K562 (cell line): ENCODE data around the gene VIPR2. TPM values are rescaled to one million over a fixed set of nuclear protein-coding genes. Genes with fewer than 3 reads are reported as not detected.

Experiments used
- ADNP ChIP-seq: fragments of 200-800 bp; sonication (Bioruptor generic); IDR thresholded peaks from 2 replicates; pipeline ENCODE4 v1.6.1; 2016; ENCODE audit warnings: missing genetic modification characterization, missing compliant biosample characterization
- E2F6 ChIP-seq, 2 experiments: IDR thresholded peaks; 2 replicates each; pipeline ENCODE4 v1.6.1; 2011; ENCODE audit warnings: borderline replicate concordance in 1 of 2, control low read depth in 1 of 2, low read depth in 1 of 2, low read length in 1 of 2, mild to moderate bottlenecking in 1 of 2, mixed read lengths in 1 of 2, moderate library complexity in 1 of 2; ENCODE audit not compliant: insufficient read depth in 1 of 2, insufficient read length in 1 of 2, poor library complexity in 1 of 2, severe bottlenecking in 1 of 2; ENCODE audit errors: extremely low read depth in 1 of 2
- ETV1 ChIP-seq: fragments of 450-650 bp; conservative IDR thresholded peaks from 2 replicates; pipeline ENCODE4 v1.6.1; 2016; ENCODE audit warnings: missing genetic modification characterization, control low read depth, low read depth, missing compliant biosample characterization
- L3MBTL2 ChIP-seq: fragments of 450-650 bp; IDR thresholded peaks from 2 replicates; pipeline ENCODE4 v1.6.1; 2016; ENCODE audit warnings: mild to moderate bottlenecking, moderate library complexity
- NFYB ChIP-seq: IDR thresholded peaks from 2 replicates; pipeline ENCODE4 v1.6.1; 2011; ENCODE audit warnings: mild to moderate bottlenecking, moderate library complexity; ENCODE audit not compliant: insufficient read length; ENCODE audit errors: extremely low read depth
- NR2C2 ChIP-seq, 2 experiments: fragments of 200-800 bp in 1 of 2; sonication (Bioruptor generic) in 1 of 2; sonication (generic) in 1 of 2; formaldehyde crosslinking in 1 of 2; IDR thresholded peaks; 2 replicates each; pipeline versions ENCODE4 v1.6.1 to v1.8.0; 2016 to 2022; ENCODE audit warnings: mild to moderate bottlenecking in 1 of 2, missing compliant biosample characterization in 1 of 2, missing genetic modification characterization in 1 of 2, missing genetic modification reagents in 1 of 2
- PHF8 ChIP-seq: fragments of 200-600 bp; sonication (generic); IDR thresholded peaks from 2 replicates; pipeline ENCODE4 v1.6.1; 2012; ENCODE audit warnings: mixed run types, mild to moderate bottlenecking, inconsistent platforms, low read length, moderate library complexity, borderline replicate concordance
- PTTG1 ChIP-seq: fragments of 450-650 bp; IDR thresholded peaks from 2 replicates; pipeline ENCODE4 v1.6.1; 2016; ENCODE audit warnings: low read depth, mild to moderate bottlenecking, missing genetic modification characterization, missing compliant biosample characterization
- SMAD4 ChIP-seq: fragments of 250-450 bp; sonication (Bioruptor Pico); conservative IDR thresholded peaks from 2 replicates; pipeline ENCODE4 v1.8.0; 2021; ENCODE audit warnings: inconsistent platforms, mild to moderate bottlenecking, moderate library complexity
- SRSF9 ChIP-seq: fragments of 200-400 bp; formaldehyde crosslinking; IDR thresholded peaks from 2 replicates; pipeline ENCODE4 v1.6.1; 2017; ENCODE audit warnings: low read depth, low read length, borderline replicate concordance
- polyA plus RNA-seq, 8 experiments: library from polyadenylated mRNA; depleted of rRNA in 4 of 8; stranded (reverse) in 5 of 8; unstranded in 3 of 8; fragments of >200 nt; fragmentation: Nextera tagmentation in 2 of 8; fragmentation: Illumina TruSeq in 1 of 8; extraction: Ambion mirVana in 2 of 8; extraction: Trizol in 1 of 8; gene quantifications; 2 replicates each; pipeline versions ENCODE4 v1.2.1 to v1.2.3, GENCODE V29; 2011 to 2014; ENCODE audit warnings: inconsistent platforms in 1 of 8, missing spikeins in 1 of 8
- total RNA-seq, 7 experiments: library from RNA; depleted of rRNA in 6 of 7; stranded (reverse); fragments of >200 nt in 6 of 7; fragmentation: Illumina TruSeq in 2 of 7; extraction: Trizol in 2 of 7; gene quantifications; 2 replicates each; pipeline versions ENCODE4 v1.2.1 to v1.2.3, GENCODE V29; 2011 to 2021; ENCODE audit warnings: low replicate concordance in 1 of 7
- TF ChIP-seq, protein P1 (sequence below): sonication (generic); formaldehyde crosslinking; IDR thresholded peaks from 2 replicates; pipeline ENCODE4 v1.8.1; 2023; ENCODE audit warnings: mild to moderate bottlenecking, missing genetic modification reagents
- TF ChIP-seq, protein P2 (sequence below): IDR thresholded peaks from 2 replicates; pipeline ENCODE4 v1.6.1; 2012; ENCODE audit warnings: low read depth, low read length, improper control_type of control experiment, borderline replicate concordance
- TF ChIP-seq, protein P3 (sequence below): sonication (generic); formaldehyde crosslinking; IDR thresholded peaks from 2 replicates; pipeline ENCODE4 v1.5.0; 2020; ENCODE audit warnings: missing genetic modification reagents

VIPR2 gene
- total and polyA plus RNA-seq, 9 of the 15 experiments (the other 6 are each of a cell fraction or from before 2014, with no cell fraction given): 0.04 TPM; not detected in 8

DNA sequence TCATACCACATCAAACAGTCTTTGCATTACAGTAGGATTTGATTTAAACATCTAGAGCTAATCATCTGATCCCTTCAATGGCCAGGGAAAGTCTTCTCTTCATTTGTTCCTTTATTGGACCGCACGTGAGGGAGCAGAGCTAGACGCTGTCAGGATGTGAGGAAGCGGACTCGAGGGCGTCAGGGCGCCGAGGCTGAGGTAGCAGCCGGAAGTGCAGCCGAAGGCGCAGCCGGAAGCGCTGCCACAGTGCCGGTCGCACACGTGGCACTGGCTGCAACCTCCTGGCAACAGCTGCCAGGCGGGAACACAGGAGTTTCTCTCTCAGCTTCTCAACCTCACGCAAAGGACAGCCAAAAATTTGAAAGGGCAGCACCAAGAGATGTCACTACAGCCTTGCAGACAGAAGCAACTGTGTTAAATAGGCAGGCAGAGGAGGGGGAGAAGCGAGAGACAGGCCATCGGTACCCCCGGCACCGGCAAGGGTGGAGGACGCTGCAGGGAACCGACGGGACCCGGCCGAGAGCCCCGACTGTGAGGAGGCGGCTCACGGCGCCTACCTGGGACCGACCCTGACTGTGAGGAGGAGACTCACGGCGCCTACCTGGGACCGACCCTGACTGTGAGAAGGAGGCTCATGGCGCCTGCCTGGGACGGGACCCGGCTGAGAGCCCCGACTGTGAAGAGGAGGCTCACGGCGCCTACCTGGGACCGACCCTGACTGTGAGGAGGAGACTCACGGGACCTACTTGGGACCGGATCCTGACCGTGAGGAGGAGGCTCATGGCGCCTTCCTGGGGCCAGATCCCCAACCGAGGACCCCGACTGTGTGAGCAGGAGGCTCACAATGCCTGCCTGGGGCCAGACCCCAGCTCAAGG lies 32.3 kb downstream of the VIPR2 start (continued):
- 0 out of 2 replicates have a peak, but pooled peaks have one; percentile 24 for TF ChIP-seq SMAD4
- 0 out of 2 replicates have a peak, but pooled peaks have one; percentile 25 for TF ChIP-seq NR2C2 (CRISPR knock-in tag; IDR thresholded peaks at IDR 0.05)
- TF ChIP-seq NR2C2 (tag; IDR thresholded peaks at IDR 0.05): no peak
- no peak for TF ChIP-seq NFYB
- TF ChIP-seq ETV1 (tag): peak; percentile 69
- TF ChIP-seq, protein P1, sequence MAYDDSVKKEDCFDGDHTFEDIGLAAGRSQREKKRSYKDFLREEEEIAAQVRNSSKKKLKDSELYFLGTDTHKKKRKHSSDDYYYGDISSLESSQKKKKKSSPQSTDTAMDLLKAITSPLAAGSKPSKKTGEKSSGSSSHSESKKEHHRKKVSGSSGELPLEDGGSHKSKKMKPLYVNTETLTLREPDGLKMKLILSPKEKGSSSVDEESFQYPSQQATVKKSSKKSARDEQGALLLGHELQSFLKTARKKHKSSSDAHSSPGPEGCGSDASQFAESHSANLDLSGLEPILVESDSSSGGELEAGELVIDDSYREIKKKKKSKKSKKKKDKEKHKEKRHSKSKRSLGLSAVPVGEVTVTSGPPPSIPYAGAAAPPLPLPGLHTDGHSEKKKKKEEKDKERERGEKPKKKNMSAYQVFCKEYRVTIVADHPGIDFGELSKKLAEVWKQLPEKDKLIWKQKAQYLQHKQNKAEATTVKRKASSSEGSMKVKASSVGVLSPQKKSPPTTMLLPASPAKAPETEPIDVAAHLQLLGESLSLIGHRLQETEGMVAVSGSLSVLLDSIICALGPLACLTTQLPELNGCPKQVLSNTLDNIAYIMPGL (CRISPR knock-in tag): no peak
- TF ChIP-seq E2F6 (IDR thresholded peaks at IDR 0.05; ENCODE audit: borderline replicate concordance in 1 of 2, extremely low read depth in 1 of 2, insufficient read depth in 1 of 2, insufficient read length in 1 of 2, low read depth in 1 of 2, low read length in 1 of 2, poor library complexity in 1 of 2, severe bottlenecking in 1 of 2): peak; percentile 87 to 91
- TF ChIP-seq, protein P2, sequence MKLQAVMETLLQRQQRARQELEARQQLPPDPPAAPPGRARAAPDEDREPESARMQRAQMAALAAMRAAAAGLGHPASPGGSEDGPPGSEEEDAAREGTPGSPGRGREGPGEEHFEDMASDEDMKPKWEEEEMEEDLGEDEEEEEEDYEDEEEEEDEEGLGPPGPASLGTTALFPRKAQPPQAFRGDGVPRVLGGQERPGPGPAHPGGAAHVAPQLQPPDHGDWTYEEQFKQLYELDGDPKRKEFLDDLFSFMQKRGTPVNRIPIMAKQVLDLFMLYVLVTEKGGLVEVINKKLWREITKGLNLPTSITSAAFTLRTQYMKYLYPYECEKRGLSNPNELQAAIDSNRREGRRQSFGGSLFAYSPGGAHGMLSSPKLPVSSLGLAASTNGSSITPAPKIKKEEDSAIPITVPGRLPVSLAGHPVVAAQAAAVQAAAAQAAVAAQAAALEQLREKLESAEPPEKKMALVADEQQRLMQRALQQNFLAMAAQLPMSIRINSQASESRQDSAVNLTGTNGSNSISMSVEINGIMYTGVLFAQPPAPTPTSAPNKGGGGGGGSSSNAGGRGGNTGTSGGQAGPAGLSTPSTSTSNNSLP: no peak
- TF ChIP-seq PHF8: no peak; the same call in 1 of the 2 replicates
- TF ChIP-seq SRSF9: no peak
- no peak for TF ChIP-seq ADNP (tag)
- TF ChIP-seq, protein P3, sequence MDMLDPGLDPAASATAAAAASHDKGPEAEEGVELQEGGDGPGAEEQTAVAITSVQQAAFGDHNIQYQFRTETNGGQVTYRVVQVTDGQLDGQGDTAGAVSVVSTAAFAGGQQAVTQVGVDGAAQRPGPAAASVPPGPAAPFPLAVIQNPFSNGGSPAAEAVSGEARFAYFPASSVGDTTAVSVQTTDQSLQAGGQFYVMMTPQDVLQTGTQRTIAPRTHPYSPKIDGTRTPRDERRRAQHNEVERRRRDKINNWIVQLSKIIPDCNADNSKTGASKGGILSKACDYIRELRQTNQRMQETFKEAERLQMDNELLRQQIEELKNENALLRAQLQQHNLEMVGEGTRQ: no peak
- peak; percentile 98 for TF ChIP-seq L3MBTL2
- no peak for TF ChIP-seq PTTG1 (tag)
